Measurements from ENCODE around the gene WDTC1. TPM values are rescaled to one million over a fixed set of nuclear protein-coding genes. Genes with fewer than 3 reads are reported as not detected.

The WDTC1 gene
- total RNA-seq, 4 donors from 2014 or later: 36.8 to 85.5 (median 60.6) TPM

DNA sequence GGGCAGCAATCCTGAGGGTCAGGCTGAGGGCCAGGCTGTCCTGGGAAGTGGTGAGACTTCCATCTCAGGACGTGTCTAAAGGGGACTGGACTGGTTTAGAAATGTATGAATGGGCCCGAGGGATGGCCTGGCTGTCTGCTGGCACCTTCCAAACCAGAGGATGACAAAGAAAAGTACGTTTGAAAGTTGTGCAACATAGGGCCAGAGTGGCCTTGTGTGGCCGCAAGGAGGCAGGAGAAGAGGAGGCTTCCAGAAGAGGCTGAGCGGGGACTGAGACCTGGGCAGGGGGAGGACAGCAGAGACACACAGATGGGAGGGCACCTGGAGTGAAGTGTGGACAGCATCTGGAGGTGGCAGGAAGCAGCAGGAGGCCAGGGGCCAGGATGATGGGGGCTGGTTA, 104.8 kb downstream of the WDTC1 start:
- peaks cover 0 to 23% of the 10 kb centered on the region in 2 donors for H3K36me3 ChIP-seq
- TF ChIP-seq POLR2A (IDR thresholded peaks at IDR 0.05): no peak
- TF ChIP-seq, protein P1, sequence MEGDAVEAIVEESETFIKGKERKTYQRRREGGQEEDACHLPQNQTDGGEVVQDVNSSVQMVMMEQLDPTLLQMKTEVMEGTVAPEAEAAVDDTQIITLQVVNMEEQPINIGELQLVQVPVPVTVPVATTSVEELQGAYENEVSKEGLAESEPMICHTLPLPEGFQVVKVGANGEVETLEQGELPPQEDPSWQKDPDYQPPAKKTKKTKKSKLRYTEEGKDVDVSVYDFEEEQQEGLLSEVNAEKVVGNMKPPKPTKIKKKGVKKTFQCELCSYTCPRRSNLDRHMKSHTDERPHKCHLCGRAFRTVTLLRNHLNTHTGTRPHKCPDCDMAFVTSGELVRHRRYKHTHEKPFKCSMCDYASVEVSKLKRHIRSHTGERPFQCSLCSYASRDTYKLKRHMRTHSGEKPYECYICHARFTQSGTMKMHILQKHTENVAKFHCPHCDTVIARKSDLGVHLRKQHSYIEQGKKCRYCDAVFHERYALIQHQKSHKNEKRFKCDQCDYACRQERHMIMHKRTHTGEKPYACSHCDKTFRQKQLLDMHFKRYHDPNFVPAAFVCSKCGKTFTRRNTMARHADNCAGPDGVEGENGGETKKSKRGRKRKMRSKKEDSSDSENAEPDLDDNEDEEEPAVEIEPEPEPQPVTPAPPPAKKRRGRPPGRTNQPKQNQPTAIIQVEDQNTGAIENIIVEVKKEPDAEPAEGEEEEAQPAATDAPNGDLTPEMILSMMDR (IDR thresholded peaks at IDR 0.05 in 4 of 5, conservative IDR thresholded peaks at IDR 0.05 in 1 of 5): no peak
- no peak overlapping the region for H3K4me3 ChIP-seq
- in situ Hi-C loops (cut with MboI; ENCODE audit: low sequenced_read_pairs in 4 of 4) (no loop called here), intact Hi-C loops (cut with DNase I; ENCODE audit: low total_unique reads) (no loop called here)
- no peaks in the 10 kb centered on the region for H3K27me3 ChIP-seq
- DNase-seq: no peak
- H3K27ac ChIP-seq: no peak overlapping the region
- no peak for ATAC-seq
- no peaks in the 10 kb centered on the region for H3K4me1 ChIP-seq
- no peaks in the 10 kb centered on the region for H3K9me3 ChIP-seq

DNA sequence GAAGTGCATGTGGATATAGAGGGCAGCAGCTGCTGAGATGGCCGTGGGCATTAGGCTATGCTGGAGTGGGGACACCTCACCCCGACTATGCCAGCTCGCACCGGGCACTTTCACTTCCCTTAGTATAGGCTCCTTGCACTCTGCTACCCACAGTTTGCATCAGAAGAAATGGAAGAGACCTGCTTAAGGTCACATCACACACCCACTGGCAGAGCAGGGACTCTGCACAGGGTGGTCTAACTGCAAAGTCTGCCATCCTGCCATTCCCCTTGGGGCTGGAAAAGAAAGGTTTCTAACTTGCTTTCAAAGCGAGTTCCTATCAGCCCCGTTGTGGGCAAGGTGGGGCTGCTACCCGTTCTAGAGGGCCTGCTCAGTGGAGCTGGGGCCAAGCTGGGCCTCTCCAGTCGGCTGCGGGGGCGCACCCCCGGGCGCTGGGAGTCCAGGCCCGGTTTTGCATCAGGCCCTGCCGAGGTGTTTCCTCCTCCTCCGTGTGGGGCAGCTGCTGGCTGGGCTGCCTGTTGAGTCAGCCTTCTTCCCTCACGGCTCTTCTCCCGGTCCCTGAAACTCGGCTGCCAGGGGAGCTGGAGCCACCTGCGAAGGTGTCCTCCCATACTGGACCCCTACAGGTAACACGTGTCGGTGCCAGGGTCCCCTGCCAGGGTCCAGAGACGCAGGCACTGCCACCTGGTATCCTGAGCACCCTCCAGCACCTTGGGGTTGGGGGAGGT, 107.3 kb downstream of the WDTC1 start, which contains the start of gene SYTL1:
SYTL1 (plus strand) TSS at position 498 of the 728 bp plus-strand sequence. CDS start 3,313 bp downstream, outside the sequence.
- in situ Hi-C loops (cut with MboI; ENCODE audit: low sequenced_read_pairs in 4 of 4): no loop called here
- no peak for DNase-seq

DNA sequence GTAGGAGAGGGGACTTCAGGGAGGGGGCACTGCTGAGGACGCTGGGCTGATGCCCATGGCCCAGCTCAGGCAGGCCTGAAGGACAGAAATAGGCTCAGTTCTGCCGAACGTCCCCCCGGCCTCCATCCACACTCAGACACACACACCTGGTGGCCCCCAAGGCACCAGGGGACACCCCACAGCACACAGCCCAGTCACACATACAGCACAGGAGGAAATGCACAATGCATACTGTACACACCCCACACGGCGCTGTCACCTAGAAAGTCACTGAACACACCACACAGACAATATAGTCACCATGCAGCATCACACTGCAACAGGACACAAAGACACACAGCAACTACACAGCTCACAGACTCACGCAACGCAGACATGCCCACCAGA, 108.0 kb downstream of the WDTC1 start:
- peaks cover 0 to 6% (median under 1%) of the 10 kb centered on the region in 3 donors for H3K27me3 ChIP-seq
- no peaks in the 10 kb centered on the region for H3K4me1 ChIP-seq
- no peaks in the 10 kb centered on the region for H3K36me3 ChIP-seq
- DNase-seq (no peak), ATAC-seq (no peak)
- H3K27ac ChIP-seq: no peak overlapping the region
- intact Hi-C loops (cut with DNase I; ENCODE audit: low total_unique reads): no loop called here
- no peak overlapping the region for H3K4me3 ChIP-seq
- TF ChIP-seq POLR2A (IDR thresholded peaks at IDR 0.05): no peak
- H3K9me3 ChIP-seq: no peaks in the 10 kb centered on the region
- in situ Hi-C loops (cut with MboI; ENCODE audit: low sequenced_read_pairs in 4 of 4): no loop called here

More for the DNA sequence above, 107.3 kb downstream of the WDTC1 start, which contains the start of gene SYTL1:
- Histone ChIP-seq H3K9me3 (no peaks in the 10 kb centered on the region), H3K4me3 (no peak within 1 kb of the TSS), H3K27ac (no peak within 1 kb of the TSS), H3K4me1 (no peaks in the 10 kb centered on the region), H3K36me3 (no peaks in the 10 kb centered on the region), H3K27me3 (peaks cover 0 to 4% (median 0%) of the 10 kb centered on the region in 3 donors)
- TF ChIP-seq POLR2A (IDR thresholded peaks at IDR 0.05): no peak
- TF ChIP-seq, protein P1 (IDR thresholded peaks at IDR 0.05 in 4 of 5, conservative IDR thresholded peaks at IDR 0.05 in 1 of 5): no peak
- ATAC-seq: peak in 1 of 2 donors; percentile 29
- intact Hi-C loops (cut with DNase I; ENCODE audit: low total_unique reads): no loop called here

DNA sequence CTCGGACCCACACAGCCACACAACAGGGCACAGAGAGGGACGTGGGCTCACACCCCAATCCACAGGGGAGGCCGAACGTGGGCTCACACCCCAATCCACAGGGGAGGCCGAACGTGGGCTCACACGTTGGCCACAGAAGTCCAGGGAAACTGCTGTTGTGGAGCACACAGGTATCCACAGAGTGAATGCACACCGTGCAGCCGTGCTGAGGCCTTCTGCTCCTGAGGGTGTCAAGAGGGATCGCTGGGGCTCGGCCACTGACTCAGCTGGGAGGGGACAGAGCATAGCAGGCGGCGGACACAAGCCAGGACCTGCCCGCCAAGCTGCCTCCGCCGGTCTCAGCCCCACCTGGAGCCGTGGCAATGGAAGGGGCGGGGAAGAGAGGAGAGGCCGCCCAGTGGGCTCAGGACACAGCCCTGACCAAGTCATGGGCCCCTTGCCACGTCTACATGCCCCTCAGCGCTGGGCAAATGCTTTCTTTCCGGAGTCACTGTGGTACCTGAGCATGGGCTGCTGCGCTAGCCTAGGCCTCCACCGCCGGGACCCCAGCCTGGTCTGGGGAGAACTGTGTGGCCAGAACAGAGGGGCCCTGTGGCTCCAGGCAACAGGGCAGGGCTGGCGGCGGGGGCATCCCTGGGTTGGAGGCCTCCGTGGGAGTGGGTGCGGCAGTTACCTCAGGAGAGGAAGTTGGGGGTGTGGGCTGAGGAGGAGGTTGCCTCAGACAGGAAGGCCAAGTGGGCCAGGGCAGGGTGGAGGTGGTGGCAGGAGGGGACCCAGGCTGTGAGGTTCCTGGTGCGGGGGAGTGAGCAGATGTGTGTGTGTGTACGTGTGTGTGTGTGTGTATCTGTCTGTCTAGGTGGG, 108.6 kb downstream of the WDTC1 start:
- in situ Hi-C loops (cut with MboI; ENCODE audit: low sequenced_read_pairs in 4 of 4) (no loop called here), intact Hi-C loops (cut with DNase I; ENCODE audit: low total_unique reads) (no loop called here)
- ATAC-seq (no peak), DNase-seq (no peak)
- Histone ChIP-seq H3K9me3 (no peaks in the 10 kb centered on the region), H3K27ac (no peak overlapping the region), H3K27me3 (peaks cover 0 to 6% (median 6%) of the 10 kb centered on the region in 3 donors), H3K4me1 (no peaks in the 10 kb centered on the region), H3K4me3 (no peak overlapping the region), H3K36me3 (no peaks in the 10 kb centered on the region)
- TF ChIP-seq, protein P1 (IDR thresholded peaks at IDR 0.05 in 4 of 5, conservative IDR thresholded peaks at IDR 0.05 in 1 of 5): no peak

DNA sequence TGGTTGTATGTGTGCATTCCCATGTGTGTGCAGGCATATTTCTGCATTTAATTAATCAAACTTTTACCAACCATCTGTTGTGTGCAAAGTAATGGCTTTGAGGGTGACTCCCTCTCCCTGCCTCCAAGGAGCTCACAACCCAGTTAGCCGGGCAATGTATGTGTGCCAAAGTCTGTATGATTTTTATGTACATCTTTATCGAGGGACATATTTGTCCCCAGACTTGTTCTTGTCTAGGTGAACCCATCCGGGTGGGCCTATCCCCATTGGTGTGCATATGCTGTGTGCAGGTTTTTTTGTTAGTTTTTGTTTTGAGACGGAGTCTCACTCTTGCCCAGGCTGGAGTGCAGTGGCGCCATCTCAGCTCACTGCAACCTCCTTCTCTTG, 109.2 kb downstream of the WDTC1 start:
- no peak overlapping the region for H3K4me3 ChIP-seq
- in situ Hi-C loops (cut with MboI; ENCODE audit: low sequenced_read_pairs in 4 of 4): no loop called here

More for the DNA sequence above, 109.2 kb downstream of the WDTC1 start:
- Histone ChIP-seq H3K27ac (no peak overlapping the region), H3K27me3 (peaks cover 3 to 9% (median 8%) of the 10 kb centered on the region in 3 donors), H3K36me3 (no peaks in the 10 kb centered on the region), H3K9me3 (no peaks in the 10 kb centered on the region), H3K4me1 (no peaks in the 10 kb centered on the region)
- TF ChIP-seq POLR2A (IDR thresholded peaks at IDR 0.05): no peak
- TF ChIP-seq, protein P1 (IDR thresholded peaks at IDR 0.05 in 4 of 5, conservative IDR thresholded peaks at IDR 0.05 in 1 of 5): no peak
- intact Hi-C loops (cut with DNase I; ENCODE audit: low total_unique reads): no loop called here
- DNase-seq: no peak
- no peak for ATAC-seq
